GM12878 (cell line): ENCODE data around the gene DAZAP1. TPM values are rescaled to one million over a fixed set of nuclear protein-coding genes. Genes with fewer than 3 reads are reported as not detected.

Experiments
- ATAC-seq: fragments of 200-7000 bp; cut with Tn5 transposase; 3 replicates; pipeline ENCODE4 v1.9.1; 2020; ENCODE audit warnings: mild to moderate bottlenecking, moderate library complexity
- BruUV-seq: library from RNA; stranded (reverse); fragments of 400-500 nt; replicated peaks from 2 replicates; lab custom pipeline; 2021; lab: Mats Ljungman, UMichigan
- CTCF ChIA-PET: fragments of 300-600 bp; sonication (Branson Sonifier 250); formaldehyde crosslinking; extraction: SDS; loops from one replicate; lab custom pipeline; 2021; ENCODE audit warnings: inconsistent platforms; lab: Yijun Ruan, JAX
- POLR2A ChIA-PET: fragments of 350-600 bp; formaldehyde crosslinking; extraction: SDS; loops from one replicate; lab custom pipeline; 2021; ENCODE audit warnings: inconsistent platforms; lab: Charles Lee
- RAD21 ChIA-PET: fragments of 300-600 bp; sonication (Branson Sonifier 250); formaldehyde crosslinking; loops from one replicate; lab custom pipeline; 2023; ENCODE audit warnings: antibody characterized with exemption; ENCODE audit not compliant: unreplicated experiment; lab: Charles Lee
- SMC1A ChIA-PET: fragments of 300-600 bp; sonication (Branson Sonifier 250); formaldehyde crosslinking; loops from one replicate; lab custom pipeline; 2023; ENCODE audit not compliant: unreplicated experiment, uncharacterized antibody; lab: Charles Lee
- DNase-seq: peaks from one replicate; pipeline ENCODE4 v3.0.0-alpha.2; 2011; ENCODE audit warnings: low read depth, low spot score
- FAIRE-seq: peaks from 3 replicates; lab custom pipeline; 2011; peaks lifted over from hg19 to GRCh38; lab: Jason Lieb, UNC
- H2AFZ ChIP-seq: 2 replicates; pipeline ENCODE4 v1.6.0; 2011; ENCODE audit warnings: low read depth, low read length, control low read depth; ENCODE audit not compliant: control insufficient read depth
- H3K27ac ChIP-seq: 2 replicates; pipeline ENCODE4 v1.5.1; 2011; ENCODE audit warnings: control low read depth; ENCODE audit not compliant: control insufficient read depth, insufficient read depth
- H3K27me3 ChIP-seq, 2 experiments: replicated peaks in 1 of 2; 2 replicates each; pipeline versions ENCODE4 v1.6.0 to v1.6.1; 2011; ENCODE audit warnings: low read length in 1 of 2; ENCODE audit not compliant: control insufficient read depth in 2 of 2, insufficient read depth in 2 of 2
- H3K36me3 ChIP-seq, 2 experiments: 2 replicates each; pipeline ENCODE4 v1.5.1; 2011; ENCODE audit warnings: low read length in 1 of 2; ENCODE audit not compliant: control insufficient read depth in 2 of 2, insufficient read depth in 2 of 2
- H3K4me1 ChIP-seq: 2 replicates; pipeline ENCODE4 v1.6.1; 2011; ENCODE audit warnings: mild to moderate bottlenecking, low read length, moderate library complexity, mixed read lengths; ENCODE audit not compliant: control insufficient read depth, insufficient read depth
- H3K4me2 ChIP-seq: 2 replicates; pipeline ENCODE4 v1.6.0; 2011; ENCODE audit warnings: control low read depth; ENCODE audit not compliant: control insufficient read depth, insufficient read depth
- H3K4me3 ChIP-seq: fragments of 200-600 bp; sonication (generic); 2 replicates; pipeline ENCODE4 v1.5.1; 2016
- H3K79me2 ChIP-seq: 2 replicates; pipeline ENCODE4 v1.6.0; 2011; ENCODE audit warnings: low read length; ENCODE audit not compliant: control insufficient read depth, insufficient read depth
- H3K9ac ChIP-seq: 2 replicates; pipeline ENCODE4 v1.8.0; 2011; ENCODE audit warnings: low read length, control low read depth, mixed read lengths; ENCODE audit not compliant: control insufficient read depth, insufficient read depth
- H3K9me3 ChIP-seq: replicated peaks from 3 replicates; pipeline ENCODE4 v1.5.1; 2011; ENCODE audit warnings: mild to moderate bottlenecking, low read length; ENCODE audit not compliant: control insufficient read depth, insufficient read depth
- H4K20me1 ChIP-seq: 2 replicates; pipeline ENCODE4 v1.6.0; 2011; ENCODE audit not compliant: control insufficient read depth, insufficient read depth
- BCL11A ChIP-seq: IDR thresholded peaks from 2 replicates; pipeline ENCODE4 v1.6.1; 2011; ENCODE audit warnings: low read depth, low read length
- BMI1 ChIP-seq: fragments of 450-650 bp; IDR thresholded peaks from 2 replicates; pipeline ENCODE4 v1.6.1; 2016; ENCODE audit warnings: mild to moderate bottlenecking, moderate library complexity, borderline replicate concordance
- CBX3 ChIP-seq: fragments of 200-600 bp; sonication (generic); IDR thresholded peaks from 2 replicates; pipeline ENCODE4 v1.6.1; 2016; ENCODE audit warnings: low read depth, borderline replicate concordance
- CHD2 ChIP-seq: IDR thresholded peaks from 2 replicates; pipeline ENCODE4 v1.6.1; 2011; ENCODE audit warnings: low read depth, low read length, improper control_type of control experiment, borderline replicate concordance
- MTA2 ChIP-seq: fragments of 450-650 bp; IDR thresholded peaks from 2 replicates; pipeline ENCODE4 v1.6.1; 2016; ENCODE audit warnings: low read depth, mild to moderate bottlenecking, moderate library complexity
- POLR2AphosphoS2 ChIP-seq: IDR thresholded peaks from 2 replicates; pipeline ENCODE4 v1.6.1; 2011; ENCODE audit warnings: low read depth, mild to moderate bottlenecking, low read length, improper control_type of control experiment, moderate library complexity
- POU2F2 ChIP-seq: IDR thresholded peaks from 3 replicates; pipeline ENCODE4 v1.6.1; 2011; ENCODE audit warnings: low read depth, mild to moderate bottlenecking, low read length, borderline replicate concordance
- SMAD5 ChIP-seq: IDR thresholded peaks from 2 replicates; pipeline ENCODE4 v1.6.1; 2016; ENCODE audit warnings: antibody characterized with exemption, low read depth
- SREBF1 ChIP-seq: IDR thresholded peaks from 2 replicates; pipeline ENCODE4 v1.6.1; 2012; ENCODE audit warnings: mild to moderate bottlenecking, low read length
- TARDBP ChIP-seq: IDR thresholded peaks from 2 replicates; pipeline ENCODE4 v1.6.1; 2016; ENCODE audit warnings: borderline replicate concordance
- ZNF207 ChIP-seq: fragments of 450-650 bp; IDR thresholded peaks from 2 replicates; pipeline ENCODE4 v1.6.1; 2014; ENCODE audit warnings: antibody characterized with exemption, mild to moderate bottlenecking, borderline replicate concordance
- ZSCAN29 ChIP-seq: fragments of 450-650 bp; IDR thresholded peaks from 2 replicates; pipeline ENCODE4 v1.6.1; 2017; ENCODE audit warnings: mild to moderate bottlenecking, moderate library complexity
- WGBS: methylation state at CpG from one replicate; pipeline ENCODE4 v1.1.6; 2016; ENCODE audit warnings: low lambda C conversion rate; ENCODE audit not compliant: insufficient replicate concordance, insufficient coverage; ENCODE audit errors: missing lambda C conversion rate; 5-methylcytosine and 5-hydroxymethylcytosine counted together
- in situ Hi-C: fragments of 300-500 bp; cut with MboI; formaldehyde crosslinking; loops from 9 replicates; pipeline ENCODE4 v1.14.3; 2018; ENCODE audit warnings: mixed read lengths
- intact Hi-C: fragments of 100-400 bp; cut with micrococcal nuclease; formaldehyde crosslinking; loops from one replicate; pipeline ENCODE4 v1.14.2; 2022; ENCODE audit not compliant: unreplicated experiment
- polyA plus RNA-seq, 11 experiments: library from polyadenylated mRNA; depleted of rRNA in 4 of 11; unstranded in 6 of 11; stranded (reverse) in 5 of 11; fragments of >200 nt; fragmentation: Nextera tagmentation in 4 of 11; fragmentation: Illumina TruSeq in 1 of 11; extraction: Ambion mirVana in 4 of 11; extraction: Trizol in 1 of 11; gene quantifications; 1 replicate in 1 of 11; 2 replicates in 10 of 11; pipeline versions ENCODE4 v1.2.1 to v1.2.3, GENCODE V29; 2011 to 2016; ENCODE audit warnings: inconsistent platforms in 2 of 11, missing spikeins in 2 of 11, low read depth in 1 of 11
- total RNA-seq, 4 experiments: library from RNA; depleted of rRNA in 3 of 4; stranded (reverse); fragments of >200 nt in 3 of 4; fragmentation: Illumina TruSeq in 1 of 4; extraction: Trizol in 1 of 4; gene quantifications; 2 replicates each; pipeline versions ENCODE4 v1.2.1 to v1.2.3, GENCODE V29; 2013 to 2021

DAZAP1 gene
- total and polyA plus RNA-seq, 10 of the 15 experiments (the other 5 are each of a cell fraction or from before 2014, with no cell fraction given) = 9.9 to 240 (median 92.3) TPM

DNA sequence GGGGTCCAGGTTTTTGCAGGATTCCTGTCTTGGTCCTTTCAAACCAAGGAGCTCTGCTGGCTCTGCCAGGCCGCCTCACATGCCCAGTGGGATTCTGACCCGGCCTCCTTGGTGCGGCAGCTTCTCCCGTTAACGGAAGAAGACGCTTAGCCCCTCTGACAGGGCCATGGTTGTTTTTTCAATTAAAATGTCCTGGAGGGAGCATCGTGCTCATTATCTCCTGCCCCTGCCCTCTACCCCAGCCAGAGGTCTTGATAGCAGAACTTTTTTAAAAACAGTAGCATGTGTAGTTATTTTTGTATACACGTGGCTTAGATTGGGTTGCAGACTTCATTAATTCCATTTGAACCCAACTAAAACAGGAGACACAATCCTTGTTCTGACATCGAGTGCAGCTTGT is 19.4 kb downstream of the DAZAP1 start (continued):
- TF ChIP-seq SMAD5 = no peak
- no peak for TF ChIP-seq SREBF1
- no peak for TF ChIP-seq ZSCAN29
- TF ChIP-seq CBX3 = no peak
- TF ChIP-seq, all 136 proteins: peak for 0

DNA sequence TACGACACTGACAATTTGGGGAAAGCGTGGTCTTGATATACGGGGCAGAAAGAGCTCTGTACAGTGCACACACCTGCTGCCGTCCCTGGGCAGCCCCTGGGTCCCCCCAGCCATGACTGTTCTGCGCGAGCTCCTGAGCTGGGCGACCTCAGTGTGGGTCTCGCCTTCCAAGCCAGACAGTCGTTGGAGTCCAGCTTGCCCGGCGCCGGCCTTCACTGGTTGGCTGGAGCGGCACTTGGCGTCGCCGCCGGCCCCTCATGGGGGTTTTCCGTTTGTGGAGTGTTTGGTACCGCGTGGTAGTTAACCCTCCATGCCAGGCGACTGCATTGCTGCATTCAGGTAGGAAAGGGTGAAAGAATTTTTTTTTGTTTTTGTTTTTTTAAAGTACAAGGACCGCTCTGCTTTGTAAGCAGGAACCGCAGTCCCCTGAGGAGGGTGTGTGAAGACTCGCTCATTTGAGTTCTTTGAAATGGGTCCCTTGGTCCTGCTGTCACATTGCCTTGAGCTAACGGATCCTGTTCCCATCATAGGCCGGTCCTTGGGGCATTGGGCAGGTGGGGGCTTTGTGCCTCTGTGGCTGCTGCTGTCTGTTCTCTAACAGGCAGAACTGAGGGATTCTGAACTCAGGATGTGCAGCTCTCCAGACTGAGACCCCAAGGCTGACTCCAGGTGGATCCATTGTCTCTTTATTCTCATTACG is 20.0 kb downstream of the DAZAP1 start:
- Histone ChIP-seq H3K4me3 (no peak overlapping the region), H3K36me3 (peaks cover 16 to 56% of the 10 kb centered on the region in 2 experiments), H3K9me3 (no peaks in the 10 kb centered on the region), H2AFZ (no peak overlapping the region), H3K27ac (no peak overlapping the region), H3K4me2 (no peak overlapping the region), H4K20me1 (no peaks in the 10 kb centered on the region), H3K4me1 (no peaks in the 10 kb centered on the region), H3K79me2 (no peaks in the 10 kb centered on the region), H3K9ac (no peak overlapping the region), H3K27me3 (no peaks in the 10 kb centered on the region)
- in situ Hi-C loops (no loop called here), intact Hi-C loops (no loop called here)
- BruUV-seq = no TSS peak
- ChIA-PET SMC1A (no interaction called here), POLR2A (interaction anchor here (0.5 kb wide), 1 partner anchor 292 kb away, joined by 3 read pairs; no protein-coding TSS in a partner anchor), RAD21 (no interaction called here), CTCF (interaction anchor here (0.6 kb wide), 1 partner anchor 18 kb away, joined by 3 read pairs; no protein-coding TSS in a partner anchor)
- FAIRE-seq (no peak), ATAC-seq (no peak), DNase-seq (no peak)
- TF ChIP-seq ZNF207 (no peak), BMI1 (no peak), CHD2 (no peak), BCL11A (no peak), TARDBP (no peak), POU2F2 (no peak), MTA2 (no peak), POLR2AphosphoS2 (no peak)
- WGBS = 95% methylated on average over 27 of the region's 27 CpGs
